OCI-LY3 (cell line): ENCODE data around the gene LMTK3.

Source experiments
- H2AFZ ChIP-seq: fragments of 200-600, 300-600 bp; shearing (Covaris generic); 2 replicates; pipeline ENCODE4 v1.6.0; 2014; ENCODE audit warnings: antibody characterized with exemption, low read depth, low read length
- H3K27ac ChIP-seq: fragments of 200-600, 300-600 bp; sonication (generic); 2 replicates; pipeline ENCODE4 v1.5.1; 2014; ENCODE audit warnings: mild to moderate bottlenecking, low read length, moderate library complexity, mixed read lengths
- H3K27me3 ChIP-seq: fragments of 200-600, 300-600 bp; sonication (generic); 2 replicates; pipeline ENCODE4 v1.6.1; 2014; ENCODE audit warnings: low read depth, low read length, mixed read lengths
- H3K36me3 ChIP-seq: fragments of 200-600, 300-600 bp; sonication (generic); replicated peaks from 2 replicates; pipeline ENCODE3; 2014; ENCODE audit warnings: low read depth, low read length, mixed read lengths
- H3K4me1 ChIP-seq: fragments of 300-600, 200-600 bp; sonication (generic); 2 replicates; pipeline ENCODE4 v1.6.1; 2014; ENCODE audit warnings: low read length, mixed read lengths
- H3K4me2 ChIP-seq: fragments of 200-600, 300-600 bp; sonication (generic); 2 replicates; pipeline ENCODE4 v1.6.1; 2014; ENCODE audit warnings: low read length, mixed read lengths
- H3K4me3 ChIP-seq: fragments of 300-600, 200-600 bp; sonication (generic); 2 replicates; pipeline ENCODE4 v1.5.1; 2014; ENCODE audit warnings: antibody characterized with exemption, mild to moderate bottlenecking, low read length, moderate library complexity
- H3K79me2 ChIP-seq: fragments of 300-600, 200-600 bp; shearing (Covaris generic); 2 replicates; pipeline ENCODE4 v1.6.1; 2014; ENCODE audit warnings: mild to moderate bottlenecking, low read length, mixed read lengths
- H3K9ac ChIP-seq: fragments of 300-600, 200-600 bp; shearing (Covaris generic); 2 replicates; pipeline ENCODE4 v1.6.0; 2014; ENCODE audit warnings: mild to moderate bottlenecking, low read length, moderate library complexity
- H3K9me3 ChIP-seq: fragments of 200-600, 300-600 bp; shearing (Covaris generic); 2 replicates; pipeline ENCODE4 v1.6.1; 2014; ENCODE audit warnings: low read length, mixed read lengths; ENCODE audit not compliant: insufficient read depth
- H4K20me1 ChIP-seq: fragments of 200-600, 300-600 bp; sonication (generic); 2 replicates; pipeline ENCODE4 v1.6.1; 2016; ENCODE audit warnings: low read length, mixed read lengths; ENCODE audit not compliant: insufficient read depth
- EZH2phosphoT487 ChIP-seq: fragments of 200-600 bp; shearing (Covaris generic); IDR thresholded peaks from 2 replicates; pipeline ENCODE4 v1.6.1; 2018; ENCODE audit warnings: antibody characterized with exemption, mixed run types, low read depth
- TF ChIP-seq, protein P1 (sequence below): fragments of 200-600, 300-600 bp; sonication (generic); IDR thresholded peaks from 2 replicates; pipeline ENCODE4 v1.5.1; 2014; ENCODE audit warnings: antibody characterized with exemption, low read length, low read depth

Gene LMTK3

DNA sequence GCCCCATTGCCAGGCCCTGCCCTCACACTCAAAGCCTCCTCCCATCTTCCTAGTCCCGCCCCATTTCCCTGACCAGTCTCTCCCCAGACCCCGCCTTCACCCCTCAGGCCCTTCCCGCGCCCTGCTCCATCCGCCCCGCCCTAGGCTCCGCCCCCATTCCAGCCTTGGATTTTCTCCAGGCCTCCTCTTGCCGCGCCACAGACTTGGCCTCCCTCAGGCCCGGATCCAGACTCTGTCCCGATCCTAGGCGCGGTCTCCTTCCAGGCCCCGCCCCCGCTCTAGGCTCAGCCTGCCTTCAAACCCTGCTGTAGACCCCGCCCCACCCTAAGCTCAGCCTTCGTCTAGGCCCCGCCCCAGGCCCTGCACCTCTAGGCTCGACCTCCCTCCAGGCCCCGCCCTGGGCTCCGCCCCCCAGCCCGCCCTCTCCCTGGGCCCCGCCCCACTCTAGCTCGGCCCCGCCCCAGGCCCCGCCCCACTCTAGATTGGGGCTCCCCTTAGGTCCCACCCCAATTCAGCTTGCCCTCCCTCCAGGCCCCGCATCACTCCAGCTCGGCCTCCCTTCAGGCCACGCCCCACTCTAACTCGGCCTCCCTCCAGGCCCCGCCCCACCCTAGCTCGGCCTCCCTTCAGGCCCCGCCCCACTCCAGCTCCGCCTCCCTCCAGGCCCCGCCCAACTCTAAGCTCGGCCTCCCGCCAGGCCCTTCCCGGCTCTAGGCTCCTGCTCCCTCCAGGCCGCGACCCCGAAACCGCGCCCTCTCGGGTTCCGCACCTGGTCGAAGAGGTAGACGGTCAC lies 18.5 kb downstream of the LMTK3 start:
- Histone ChIP-seq H3K4me3 (no peak overlapping the region), H3K4me1 (peaks cover 35% of the 10 kb centered on the region), H3K36me3 (no peaks in the 10 kb centered on the region), H4K20me1 (no peaks in the 10 kb centered on the region), H3K27ac (no peak overlapping the region), H3K9me3 (no peaks in the 10 kb centered on the region), H2AFZ (no peak overlapping the region), H3K27me3 (peaks cover 4% of the 10 kb centered on the region; the same call in 1 of the 2 replicates), H3K79me2 (no peaks in the 10 kb centered on the region), H3K9ac (no peak overlapping the region), H3K4me2 (no peak overlapping the region)
- TF ChIP-seq EZH2phosphoT487 = no peak
- TF ChIP-seq, protein P1, sequence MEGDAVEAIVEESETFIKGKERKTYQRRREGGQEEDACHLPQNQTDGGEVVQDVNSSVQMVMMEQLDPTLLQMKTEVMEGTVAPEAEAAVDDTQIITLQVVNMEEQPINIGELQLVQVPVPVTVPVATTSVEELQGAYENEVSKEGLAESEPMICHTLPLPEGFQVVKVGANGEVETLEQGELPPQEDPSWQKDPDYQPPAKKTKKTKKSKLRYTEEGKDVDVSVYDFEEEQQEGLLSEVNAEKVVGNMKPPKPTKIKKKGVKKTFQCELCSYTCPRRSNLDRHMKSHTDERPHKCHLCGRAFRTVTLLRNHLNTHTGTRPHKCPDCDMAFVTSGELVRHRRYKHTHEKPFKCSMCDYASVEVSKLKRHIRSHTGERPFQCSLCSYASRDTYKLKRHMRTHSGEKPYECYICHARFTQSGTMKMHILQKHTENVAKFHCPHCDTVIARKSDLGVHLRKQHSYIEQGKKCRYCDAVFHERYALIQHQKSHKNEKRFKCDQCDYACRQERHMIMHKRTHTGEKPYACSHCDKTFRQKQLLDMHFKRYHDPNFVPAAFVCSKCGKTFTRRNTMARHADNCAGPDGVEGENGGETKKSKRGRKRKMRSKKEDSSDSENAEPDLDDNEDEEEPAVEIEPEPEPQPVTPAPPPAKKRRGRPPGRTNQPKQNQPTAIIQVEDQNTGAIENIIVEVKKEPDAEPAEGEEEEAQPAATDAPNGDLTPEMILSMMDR = no peak

- no peak overlapping the region for H3K27ac ChIP-seq
- no peak for TF ChIP-seq EZH2phosphoT487
- TF ChIP-seq, protein P1 = no peak
- no peaks in the 10 kb centered on the region for H3K9me3 ChIP-seq
- H3K27me3 ChIP-seq = peaks cover 4% of the 10 kb centered on the region; the same call in 1 of the 2 replicates
- H3K9ac ChIP-seq = no peak overlapping the region
- H3K79me2 ChIP-seq = no peaks in the 10 kb centered on the region
- no peaks in the 10 kb centered on the region for H4K20me1 ChIP-seq
- no peak overlapping the region for H2AFZ ChIP-seq
- H3K4me1 ChIP-seq = peaks cover 28% of the 10 kb centered on the region
- peak overlapping the region; percentile 50 for H3K4me3 ChIP-seq
- no peaks in the 10 kb centered on the region for H3K36me3 ChIP-seq
- peak overlapping the region; percentile 81 for H3K4me2 ChIP-seq
These were observed 19.9 kb downstream of the LMTK3 start for GRCh38 chr19:48491793-48492123.

DNA sequence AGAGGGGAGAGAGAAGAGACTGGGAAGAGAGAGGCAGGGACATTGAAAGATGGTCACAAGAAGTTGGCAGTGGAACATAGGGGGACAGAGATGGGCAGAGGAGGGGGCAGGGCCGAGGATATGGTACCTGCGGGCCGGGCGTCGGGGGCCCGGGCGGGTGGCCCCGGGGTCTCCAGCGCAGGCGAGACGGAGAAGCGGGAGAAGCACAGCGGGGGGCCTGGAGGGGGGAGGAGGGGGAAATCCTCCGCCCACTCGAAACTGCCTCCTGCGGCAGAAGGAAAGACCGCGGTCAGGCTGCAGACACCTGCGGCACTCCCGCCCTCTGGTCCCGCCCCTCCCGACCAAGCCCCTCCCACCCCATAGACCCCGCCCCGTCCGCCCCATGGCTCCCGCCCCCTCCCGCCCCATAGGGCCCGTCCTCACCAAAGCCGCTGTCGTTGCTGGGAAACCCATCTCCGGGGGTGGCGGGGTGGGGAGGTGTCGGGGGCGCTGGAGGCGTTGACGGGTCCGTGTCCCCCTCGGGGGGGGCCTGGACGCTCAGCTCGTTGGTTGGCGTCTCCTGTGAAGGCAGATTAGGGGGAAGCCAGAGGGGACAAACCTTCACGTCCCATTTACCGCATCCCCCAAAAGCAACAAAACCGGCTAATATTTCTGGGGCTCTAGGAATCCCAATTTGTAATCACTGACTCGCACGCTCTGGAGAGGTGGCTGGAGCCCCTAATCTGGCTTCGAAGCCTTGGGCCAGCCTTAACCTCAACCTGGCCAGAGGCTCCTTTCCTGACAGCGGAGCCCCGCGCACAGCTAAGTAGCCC lies 20.4 kb downstream of the LMTK3 start:
- H3K9me3 ChIP-seq = no peaks in the 10 kb centered on the region
- peak overlapping the region; percentile 7; the same call in 1 of the 2 replicates for H3K27ac ChIP-seq
- peak overlapping the region; percentile 36; the same call in 1 of the 2 replicates for H3K9ac ChIP-seq
- H3K27me3 ChIP-seq = peaks cover 4% of the 10 kb centered on the region; the same call in 1 of the 2 replicates
- peaks cover 25% of the 10 kb centered on the region for H3K4me1 ChIP-seq
- H3K4me2 ChIP-seq = peak overlapping the region; percentile 81
- H4K20me1 ChIP-seq = no peaks in the 10 kb centered on the region
- peak overlapping the region; percentile 69 for H3K4me3 ChIP-seq
- no peaks in the 10 kb centered on the region for H3K36me3 ChIP-seq
- no peaks in the 10 kb centered on the region for H3K79me2 ChIP-seq
- TF ChIP-seq, protein P1 = no peak
- no peak for TF ChIP-seq EZH2phosphoT487
- H2AFZ ChIP-seq = peak overlapping the region; percentile 20; the same call in 1 of the 2 replicates
